Hippocampal formation (tissue), 2 donors: ENCODE measurements around the gene AATK.
A peak's percentile ranks its signal among the peaks of the same experiment; 100 is the strongest.

Experiments used
- DNase-seq, 2 donors: peaks; one replicate each; lab custom pipeline; 2025; lab: John Stamatoyannopoulos, UW

The AATK gene

DNA sequence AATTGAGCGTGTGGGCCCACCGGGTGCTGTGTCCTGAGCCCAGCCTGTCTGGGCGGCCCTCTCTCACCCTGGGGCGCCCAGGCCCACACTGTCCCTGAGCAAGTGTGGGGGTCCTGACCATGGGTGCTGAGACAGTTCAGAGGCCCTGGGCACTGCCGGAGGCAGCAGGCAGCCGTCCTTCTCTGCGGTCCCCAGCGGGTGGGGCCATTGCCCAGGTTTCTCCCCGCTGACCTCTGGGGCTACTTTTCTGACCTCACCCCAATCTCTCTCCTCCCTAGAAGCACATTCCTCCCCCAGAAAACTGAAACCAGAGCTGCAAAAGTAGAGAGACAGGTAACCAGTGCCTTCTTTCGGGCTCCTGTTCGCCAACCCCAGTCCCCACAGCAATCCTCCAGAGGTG, 36.7 kb downstream of the AATK start:
- DNase-seq: peak in 1 of 2 donors; percentile 68

DNA sequence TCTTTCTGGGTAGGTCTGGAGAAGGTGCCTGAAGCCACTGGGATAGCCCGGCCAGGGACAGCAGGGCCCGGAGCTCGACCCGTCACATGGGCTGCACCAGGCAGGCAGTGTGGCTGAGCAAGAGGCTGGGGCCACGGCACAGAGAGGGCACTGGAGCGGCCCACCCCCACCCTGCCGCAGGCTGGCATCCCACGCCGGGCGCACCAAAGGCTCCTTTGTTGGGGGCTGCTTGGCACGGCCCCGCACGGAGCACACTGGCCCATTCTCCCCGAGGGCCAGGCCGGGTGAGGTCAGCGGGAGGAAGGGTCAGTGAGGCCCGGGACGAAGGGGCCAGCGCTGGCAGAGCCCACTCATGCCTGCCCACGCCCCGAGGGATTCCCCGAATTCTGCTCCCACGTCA, 37.2 kb downstream of the AATK start:
- DNase-seq: peak; percentile 92 to 94

DNA sequence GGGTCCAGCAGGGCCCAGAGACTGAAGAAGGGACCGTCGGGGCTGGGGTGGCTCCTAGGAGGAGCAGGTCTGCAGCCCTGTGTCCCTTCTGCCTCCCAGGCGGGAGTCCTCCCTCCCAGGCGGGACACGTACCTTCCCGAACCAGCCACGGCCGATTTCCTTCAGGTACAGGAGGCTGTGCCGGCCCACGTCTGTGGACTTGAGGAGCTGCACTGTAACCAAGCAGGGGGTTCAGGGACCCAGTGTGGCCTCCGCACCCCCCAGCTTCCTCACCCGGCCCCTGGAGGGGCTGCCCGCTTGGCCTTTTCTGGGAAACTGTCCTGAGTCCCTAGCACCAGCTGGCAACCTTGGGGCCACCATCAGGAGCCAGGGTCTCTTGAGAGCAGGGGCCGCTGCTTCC, 37.7 kb downstream of the AATK start:
- no peak for DNase-seq

DNA sequence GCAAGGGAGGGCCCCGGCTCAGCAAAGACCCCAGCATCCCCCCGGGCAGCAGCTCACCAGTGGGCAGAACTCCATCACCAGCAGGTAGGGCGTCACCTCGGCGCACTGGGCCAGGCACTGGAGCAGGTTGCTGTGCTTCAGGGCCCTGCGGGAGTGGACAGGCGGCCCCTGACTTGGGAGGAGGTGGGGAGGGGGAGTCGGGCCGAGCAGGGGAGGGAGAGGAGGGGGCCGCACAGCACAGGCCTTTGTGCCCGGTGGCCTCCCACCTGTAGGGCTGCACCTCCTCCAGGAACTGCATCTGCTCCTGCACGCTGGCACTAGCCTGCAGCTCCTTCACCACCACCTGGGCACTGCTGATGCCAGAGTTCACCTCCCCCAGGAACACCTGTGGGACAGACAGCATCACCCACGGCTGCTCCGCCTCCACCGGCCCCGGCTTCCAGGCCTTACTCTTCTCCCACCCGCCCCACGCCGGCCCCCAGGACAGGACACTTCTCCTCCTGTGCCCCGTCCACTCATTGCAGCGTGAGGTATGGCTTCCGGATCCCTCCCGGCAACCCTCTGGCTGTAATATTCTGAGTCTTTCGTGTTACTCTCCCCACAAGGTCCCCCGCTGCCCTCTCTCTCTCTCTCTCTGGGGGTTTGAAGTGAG, 38.4 kb downstream of the AATK start:
- no peak for DNase-seq

DNA sequence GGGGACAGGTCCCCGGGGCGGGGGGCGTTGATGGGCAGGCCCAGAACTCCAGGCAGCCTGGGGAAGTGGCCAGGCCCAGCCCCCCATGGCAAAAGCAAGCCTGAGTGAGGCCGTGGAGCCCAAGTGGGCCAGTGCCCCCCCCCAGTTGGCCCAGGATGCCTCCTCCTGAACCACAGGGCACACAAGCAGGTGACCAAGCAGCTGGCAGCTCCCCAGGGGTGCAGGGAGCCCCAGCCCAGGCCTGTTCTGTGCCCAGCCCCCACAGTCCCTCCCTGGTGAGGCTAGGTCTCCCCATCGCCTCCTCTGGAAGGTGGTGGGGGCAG, 38.9 kb downstream of the AATK start:
- no peak for DNase-seq

DNA sequence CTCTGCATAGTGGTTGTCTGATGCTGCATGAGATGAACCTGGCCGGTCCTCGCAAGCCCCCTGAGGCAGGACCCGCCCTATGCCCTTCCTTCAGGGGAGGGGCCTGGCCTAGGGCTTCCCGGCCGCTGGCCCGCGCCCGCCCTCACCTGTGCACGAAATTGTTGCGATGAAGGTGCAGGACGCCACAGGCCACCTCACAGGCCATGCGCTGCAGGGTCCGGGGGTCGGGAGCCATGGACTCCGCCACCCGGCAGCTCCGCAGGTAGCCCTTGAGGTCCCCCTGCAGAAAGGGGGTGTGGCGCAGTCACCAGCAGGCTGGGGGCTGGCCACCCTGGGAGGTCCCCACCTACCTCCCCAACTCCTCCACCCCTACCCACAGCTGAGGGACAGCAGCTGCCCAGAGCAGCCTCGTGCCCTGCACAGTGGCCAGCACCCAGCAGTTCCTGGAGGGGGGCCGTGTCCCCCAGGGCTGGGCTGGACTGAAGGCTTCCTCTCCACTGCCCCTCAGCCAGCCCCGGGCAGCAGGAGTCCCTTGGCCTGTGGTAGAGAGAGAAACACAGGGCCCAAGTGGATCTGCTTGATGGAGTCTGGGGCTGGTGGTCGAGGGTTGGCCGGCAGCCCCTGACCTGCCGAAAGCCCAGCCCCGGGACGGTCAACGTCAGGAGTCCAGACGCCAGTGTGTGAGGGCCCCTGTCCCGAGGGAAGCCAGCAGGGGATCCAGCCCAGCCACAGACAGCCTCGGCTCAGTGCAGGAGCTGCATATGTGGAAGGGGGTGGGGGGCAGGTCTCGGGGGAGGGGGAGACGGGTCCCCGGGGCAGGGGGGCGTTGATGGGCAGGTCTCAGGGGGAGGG, 39.5 kb downstream of the AATK start:
- peak; percentile 28 to 51 for DNase-seq

DNA sequence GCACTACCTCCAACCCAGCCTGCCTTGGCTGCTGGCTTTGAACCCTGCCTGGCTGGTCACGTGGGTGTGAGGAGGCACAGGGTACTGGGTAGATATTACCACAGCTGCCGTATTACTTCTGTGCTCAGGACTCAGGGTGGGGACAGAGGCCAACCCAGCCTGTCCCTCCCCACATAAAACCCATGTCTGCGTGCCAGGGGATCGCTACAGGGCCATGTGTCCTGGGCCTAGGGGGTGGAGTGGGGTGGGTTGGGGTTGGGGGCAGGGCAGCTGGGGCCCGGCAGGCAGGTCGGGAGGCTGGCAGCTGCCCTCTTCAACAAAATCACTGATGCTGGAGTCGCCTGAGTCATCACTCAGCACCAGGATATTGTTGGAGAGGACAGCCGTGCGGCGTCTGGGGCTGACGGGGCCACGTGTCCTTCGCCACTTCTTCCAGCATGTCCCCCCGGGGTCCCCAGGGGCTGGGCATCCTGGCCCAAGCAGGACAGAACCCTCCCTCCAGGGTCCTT, 40.4 kb downstream of the AATK start:
- no peak for DNase-seq

DNA sequence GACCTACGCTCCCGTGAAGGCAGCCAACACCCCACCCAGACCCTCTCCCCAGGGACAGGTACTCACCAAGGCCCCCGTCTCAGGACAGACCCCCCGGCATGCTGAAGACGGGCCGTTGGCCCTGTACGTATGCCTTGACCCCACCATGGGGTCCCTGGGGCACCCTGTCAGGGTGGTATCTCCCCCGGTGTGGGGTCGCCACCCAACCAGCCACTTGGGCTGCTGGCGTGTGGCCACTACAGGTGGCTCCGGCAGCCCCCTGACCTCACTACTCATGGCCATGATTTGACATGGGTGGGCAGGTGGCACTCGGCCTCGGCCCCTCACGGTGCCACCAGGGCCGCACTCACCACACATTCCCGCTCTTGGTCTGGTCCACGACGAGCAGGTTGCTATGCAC, 41.6 kb downstream of the AATK start:
- DNase-seq: no peak

DNA sequence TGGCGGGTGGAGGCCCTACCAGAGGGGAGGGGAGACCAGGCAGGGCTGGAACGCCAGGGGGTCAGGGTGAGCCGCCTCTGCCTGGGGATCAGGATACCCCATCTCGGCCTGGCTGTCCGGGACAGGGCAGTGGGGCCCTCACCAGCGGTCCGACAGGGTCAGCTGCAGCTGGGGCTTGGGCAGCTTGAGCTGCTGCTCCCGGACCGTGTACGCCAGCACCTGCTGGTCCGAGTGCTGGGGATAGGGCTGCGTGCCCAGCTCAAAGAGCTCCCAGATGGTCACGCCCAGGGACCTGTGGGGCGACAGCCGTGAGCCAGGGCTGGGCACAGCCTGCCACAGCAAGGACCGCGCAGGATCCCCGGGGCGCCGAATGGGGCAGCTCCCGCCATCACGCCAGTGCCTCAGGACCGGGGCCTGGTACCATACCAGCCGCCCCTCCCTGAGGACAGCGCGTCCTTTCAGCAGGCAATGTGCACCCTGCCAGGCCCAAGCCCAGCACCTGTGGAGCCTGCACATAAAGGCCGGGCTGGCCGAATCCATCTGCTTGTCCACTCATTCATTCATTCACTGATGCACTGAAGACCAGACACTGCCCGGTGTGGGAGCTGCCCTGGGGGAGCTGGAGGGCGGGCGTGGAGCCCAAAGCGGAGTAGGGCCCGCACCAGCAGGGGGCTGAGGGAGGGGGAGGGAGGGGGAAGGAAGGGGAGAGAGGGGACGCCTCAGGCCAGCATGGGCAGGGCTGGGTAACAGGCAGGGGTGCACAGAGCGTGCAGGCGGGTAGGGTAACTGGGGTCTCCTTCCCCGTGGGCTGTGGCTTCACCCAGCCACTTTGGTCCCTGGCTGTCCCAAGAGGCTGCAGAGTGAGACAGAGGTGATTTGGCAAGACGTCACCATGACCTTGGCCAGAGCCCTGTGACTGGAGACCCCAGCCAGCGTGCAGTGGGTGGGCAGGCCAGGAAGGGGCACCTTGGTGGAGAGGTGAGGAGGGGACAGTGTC, 42.7 kb downstream of the AATK start:
- DNase-seq: no peak

DNA sequence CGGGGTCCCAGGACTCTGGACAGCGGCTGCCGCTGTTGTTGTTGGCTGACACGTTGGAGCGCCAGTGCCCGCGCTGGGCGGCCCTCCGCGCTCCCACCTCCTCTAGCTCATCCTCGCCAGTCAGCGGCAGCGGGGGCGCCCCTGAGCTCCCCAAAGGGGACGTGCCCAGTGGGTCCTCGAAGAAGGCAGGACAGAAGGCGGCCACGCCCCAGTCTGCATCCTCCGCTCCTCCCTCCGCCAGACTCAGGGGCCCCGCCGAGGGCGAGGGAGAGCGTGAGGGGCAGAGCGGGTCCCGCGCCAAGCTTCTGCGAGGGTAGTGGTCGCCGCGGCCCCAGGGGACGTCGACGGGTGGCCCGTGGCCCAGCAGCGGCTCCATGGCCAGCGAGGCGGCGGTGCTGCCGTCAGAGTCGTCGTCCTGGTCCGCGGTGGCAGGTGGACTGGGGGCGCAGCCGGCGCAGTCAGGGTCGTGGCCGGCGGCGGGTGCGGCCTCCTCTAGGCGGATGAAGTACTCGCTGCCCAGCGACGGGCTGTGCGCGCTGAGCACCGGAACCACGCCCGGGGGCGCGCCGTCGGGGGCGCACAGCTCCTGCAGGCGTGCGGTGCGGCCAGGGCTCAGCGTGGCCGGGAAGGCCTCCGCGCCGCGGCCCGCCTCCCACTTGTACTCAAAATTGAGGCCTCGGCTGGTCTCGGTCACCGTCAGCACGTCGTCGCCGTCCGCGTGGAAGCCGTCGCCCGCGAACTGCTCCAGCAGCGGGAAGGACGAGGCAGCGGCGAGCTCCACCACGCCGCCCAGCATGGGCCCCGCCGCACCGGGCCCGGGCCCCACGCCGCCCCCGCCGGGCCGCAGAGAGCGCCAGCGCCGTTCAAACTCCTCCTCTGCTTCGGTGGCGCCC, 43.9 kb downstream of the AATK start:
- no peak for DNase-seq

DNA sequence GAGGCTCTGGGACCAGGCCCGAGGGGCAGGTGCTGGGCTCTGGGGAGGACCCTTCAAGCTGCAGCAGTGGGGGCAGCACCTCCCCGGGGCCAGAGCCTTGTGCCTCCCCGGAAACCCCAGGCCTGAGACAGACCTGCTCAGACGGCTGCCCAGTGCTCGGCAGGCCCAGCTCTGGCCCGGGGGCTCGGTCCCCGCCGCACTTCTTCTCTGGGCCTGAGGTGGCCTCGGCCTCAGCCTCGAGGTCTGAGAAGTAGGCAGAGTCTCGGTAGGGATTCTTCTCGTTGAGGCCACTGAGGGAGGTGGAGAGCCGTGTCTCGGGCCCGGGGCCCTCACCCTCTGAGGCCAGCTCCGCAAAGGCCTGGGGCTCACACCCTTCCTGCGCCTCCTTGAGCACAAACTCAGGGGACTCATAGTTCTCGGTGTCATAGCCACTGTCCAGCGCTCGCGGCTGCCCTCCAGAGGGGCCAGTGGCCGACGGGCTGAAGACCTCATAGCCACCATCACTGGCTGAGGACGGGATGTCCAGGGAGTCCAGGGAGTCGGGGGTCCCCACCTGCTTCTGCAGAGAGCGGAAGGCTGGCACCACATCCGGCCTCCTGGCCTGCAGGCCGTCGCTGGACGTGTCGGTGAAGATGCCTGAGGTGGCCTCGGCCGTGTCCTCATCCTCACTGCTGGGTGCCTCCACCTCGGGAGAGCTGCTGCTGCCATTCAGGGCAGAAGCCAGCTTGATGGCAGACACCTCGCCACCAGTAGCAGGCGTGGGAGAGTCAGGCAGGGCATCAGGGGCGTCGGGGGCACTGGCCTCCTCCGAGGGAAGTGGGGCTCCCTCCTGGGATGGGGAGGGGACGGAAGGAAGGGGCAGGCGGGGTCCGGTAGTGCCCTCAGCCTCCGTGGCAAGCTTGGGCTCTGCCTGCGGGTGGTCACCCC, 45.1 kb downstream of the AATK start:
- DNase-seq: no peak

DNA sequence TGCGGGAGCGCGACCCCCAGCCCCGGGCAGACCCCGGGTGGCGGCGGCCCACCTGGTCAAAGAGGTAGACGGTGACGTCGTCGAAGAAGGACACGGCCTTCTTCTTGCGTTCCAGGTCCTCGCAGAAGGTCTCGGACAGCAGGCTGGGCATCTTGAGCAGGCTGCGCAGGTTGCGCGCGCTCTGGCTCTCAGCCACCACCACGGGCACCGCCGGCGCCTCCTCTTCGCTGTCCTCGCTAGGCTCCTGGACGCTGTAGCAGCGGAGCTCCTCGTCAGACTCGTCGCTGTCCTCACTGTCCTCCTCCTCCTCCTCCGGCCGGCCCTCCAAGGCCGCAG, 45.9 kb downstream of the AATK start:
- no peak for DNase-seq

DNA sequence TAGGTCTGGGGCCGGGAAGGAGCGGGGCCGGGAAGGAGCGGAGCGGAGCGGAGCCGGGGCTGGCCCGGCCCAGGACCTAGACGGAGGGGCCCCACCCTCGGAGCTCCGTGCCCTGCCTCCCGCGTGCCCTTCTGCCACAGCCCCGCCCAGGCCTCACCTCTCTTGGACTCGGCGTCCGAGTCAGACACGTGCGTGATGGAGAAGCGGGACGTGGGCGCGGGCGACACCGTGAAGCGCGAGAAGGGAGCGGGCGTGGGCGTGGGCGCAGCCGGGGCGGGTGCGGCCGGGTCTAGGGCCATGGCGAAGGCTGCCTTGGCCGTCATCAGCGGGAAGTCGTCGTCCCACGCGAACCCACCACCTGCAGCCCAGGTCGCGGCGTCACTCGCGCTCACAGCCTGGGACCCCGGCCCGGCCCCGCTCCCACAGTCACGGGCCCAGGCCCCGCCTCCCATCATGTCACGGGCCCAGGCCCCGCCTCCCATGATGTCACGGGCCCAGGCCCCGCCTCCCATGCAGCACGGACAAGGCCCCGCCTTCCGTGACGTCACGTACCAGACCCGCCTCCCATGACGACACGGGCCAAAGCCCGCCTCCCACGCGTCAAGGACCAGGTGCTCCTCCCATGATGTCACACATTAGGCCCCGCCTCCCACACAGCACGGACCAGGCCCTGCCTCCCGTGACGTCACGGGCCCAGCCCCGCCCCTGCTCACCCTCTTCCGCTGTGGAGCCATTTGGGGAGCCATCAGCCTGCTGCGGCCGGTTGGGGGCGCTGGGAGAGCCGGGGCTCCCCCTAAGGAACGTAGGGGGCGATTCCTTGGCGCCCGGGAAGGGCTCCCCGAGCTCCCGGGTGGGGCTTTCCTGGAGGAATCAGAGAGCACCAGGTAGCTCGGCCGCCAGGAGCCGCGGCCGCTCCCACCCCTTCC, 46.5 kb downstream of the AATK start:
- DNase-seq: peak; percentile 79 to 85

DNA sequence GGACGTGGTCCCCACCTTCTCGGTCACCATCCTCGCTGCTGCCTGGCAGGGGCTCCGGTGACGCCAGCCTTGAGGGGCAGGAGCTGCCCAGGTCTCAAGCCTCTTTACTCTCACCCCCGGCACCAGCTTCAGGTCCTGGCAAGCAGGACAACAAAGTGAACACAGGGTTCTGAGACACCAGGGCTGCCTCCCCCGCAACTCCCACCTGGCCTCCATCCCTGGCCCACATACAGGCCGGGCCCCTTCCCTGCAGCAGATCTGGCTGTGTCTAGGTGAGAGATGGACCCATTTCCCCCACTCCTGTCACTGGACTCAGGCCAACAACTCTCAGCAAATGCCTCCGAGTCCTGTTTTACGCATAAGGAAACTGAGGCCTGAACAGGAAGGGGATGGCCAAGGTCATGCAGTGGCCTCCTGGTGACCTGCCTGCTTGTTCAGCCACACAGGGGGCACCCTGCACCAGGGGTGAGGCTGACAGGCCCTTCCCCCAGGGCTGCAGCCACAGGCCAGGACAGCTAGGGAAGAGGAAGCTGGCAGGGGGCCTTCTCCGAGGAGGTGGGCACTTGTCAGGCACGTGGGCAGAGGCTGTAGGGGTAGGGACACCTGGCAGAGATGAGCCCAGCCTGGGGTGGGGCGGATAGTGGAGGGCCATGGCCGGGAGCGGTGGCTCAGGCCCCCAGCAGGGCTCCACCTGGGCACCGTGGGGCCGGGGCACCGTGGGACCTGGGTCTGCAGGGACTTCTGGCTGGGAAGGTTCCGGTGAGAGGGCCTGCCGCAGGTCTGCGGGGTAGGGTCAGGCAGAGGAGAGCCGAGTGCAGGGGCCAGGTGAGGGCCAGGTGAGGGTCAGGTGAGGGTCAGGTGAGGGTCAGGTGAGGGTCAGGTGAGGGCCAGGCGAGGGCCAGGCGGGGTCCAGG, 47.5 kb downstream of the AATK start:
- no peak for DNase-seq

DNA sequence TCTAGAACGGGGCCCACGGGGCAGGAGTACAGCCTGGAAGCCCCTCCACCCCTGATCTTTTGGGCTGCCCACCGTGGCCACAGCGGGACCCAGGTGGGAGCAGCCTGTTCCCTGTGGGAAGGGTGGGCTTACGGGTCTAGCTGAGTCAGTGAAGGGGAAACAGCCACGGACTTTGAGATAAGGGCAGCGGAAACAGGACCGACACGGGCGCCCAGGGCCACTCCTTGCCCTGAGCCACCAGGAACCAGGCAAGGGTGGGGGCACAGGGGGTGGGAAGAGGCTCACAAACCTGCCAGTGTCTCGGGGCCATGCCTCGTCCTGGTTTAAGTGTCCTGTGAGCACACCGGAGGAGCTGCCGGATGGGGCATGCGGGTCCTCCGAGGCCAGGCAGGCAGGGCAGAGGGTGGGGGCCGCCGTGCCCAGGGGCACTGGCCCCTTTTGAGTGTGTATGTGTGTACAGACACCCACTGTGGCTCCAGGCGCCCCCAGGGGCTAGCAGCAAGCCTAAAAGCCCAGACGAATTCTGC, 48.3 kb downstream of the AATK start:
- DNase-seq: no peak

DNA sequence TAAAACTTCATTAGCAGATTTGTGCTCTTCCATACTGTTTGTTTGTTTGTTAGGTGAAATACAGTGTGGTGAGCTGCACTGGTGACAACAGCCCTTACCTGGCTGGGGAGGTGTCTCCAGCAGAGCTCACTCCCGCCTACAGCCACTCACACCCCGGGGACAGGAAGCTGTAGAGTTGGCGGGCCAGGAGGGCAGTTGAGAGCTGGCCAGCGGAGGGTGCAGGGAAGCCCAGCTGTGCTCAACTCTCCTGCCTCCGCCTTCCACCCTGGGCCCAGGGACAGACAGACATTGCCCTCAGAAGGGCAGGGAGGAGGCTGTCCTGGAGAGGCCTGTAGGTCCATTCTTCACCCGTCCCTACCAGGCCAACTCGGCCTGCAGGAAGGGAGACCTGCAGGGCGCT, 49.3 kb downstream of the AATK start:
- no peak for DNase-seq

DNA sequence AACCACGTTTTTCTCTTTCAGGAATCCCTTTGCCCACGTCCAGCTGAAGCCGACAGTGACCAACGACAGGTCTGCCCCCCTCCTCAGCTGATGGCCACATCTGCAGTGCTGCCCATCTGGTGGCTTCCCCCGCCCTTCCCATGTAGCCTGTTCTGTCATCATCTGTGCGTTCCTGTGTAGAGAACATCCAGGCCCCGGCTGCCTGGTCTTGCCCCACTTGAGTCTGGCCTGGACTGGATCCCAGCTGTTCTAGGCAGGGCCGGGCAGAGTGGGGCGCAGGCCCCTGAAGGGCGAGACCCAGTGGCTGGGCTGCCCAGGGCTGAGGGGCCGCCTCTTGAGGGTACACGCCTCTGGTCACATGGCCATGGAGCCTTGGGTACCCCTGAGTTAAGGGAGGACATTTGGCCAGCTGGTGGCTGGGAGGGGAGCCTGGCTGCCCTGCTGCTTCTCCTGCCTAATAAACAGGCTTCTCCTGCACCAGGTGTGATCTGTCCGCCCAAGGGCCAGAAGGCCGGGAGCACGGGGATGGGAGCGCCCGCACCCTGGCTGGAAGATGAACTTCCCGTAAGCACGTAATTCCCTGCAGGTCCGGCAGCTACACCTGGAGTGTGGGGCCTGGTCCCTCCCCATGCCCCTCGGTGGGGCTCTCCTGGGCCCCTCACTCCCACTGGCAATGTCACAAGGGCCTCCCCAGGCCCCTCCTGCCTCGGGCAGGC, 50.1 kb downstream of the AATK start:
- DNase-seq: no peak
